HG03097 (cell line): Measurements from ENCODE around the gene NHEJ1.

ENCODE experiments used
- ATAC-seq: cut with Tn5 transposase; IDR thresholded peaks from one replicate; pipeline ENCODE4 v1.9.1; 2021; ENCODE audit not compliant: unreplicated experiment, low FRiP score

NHEJ1 gene

DNA sequence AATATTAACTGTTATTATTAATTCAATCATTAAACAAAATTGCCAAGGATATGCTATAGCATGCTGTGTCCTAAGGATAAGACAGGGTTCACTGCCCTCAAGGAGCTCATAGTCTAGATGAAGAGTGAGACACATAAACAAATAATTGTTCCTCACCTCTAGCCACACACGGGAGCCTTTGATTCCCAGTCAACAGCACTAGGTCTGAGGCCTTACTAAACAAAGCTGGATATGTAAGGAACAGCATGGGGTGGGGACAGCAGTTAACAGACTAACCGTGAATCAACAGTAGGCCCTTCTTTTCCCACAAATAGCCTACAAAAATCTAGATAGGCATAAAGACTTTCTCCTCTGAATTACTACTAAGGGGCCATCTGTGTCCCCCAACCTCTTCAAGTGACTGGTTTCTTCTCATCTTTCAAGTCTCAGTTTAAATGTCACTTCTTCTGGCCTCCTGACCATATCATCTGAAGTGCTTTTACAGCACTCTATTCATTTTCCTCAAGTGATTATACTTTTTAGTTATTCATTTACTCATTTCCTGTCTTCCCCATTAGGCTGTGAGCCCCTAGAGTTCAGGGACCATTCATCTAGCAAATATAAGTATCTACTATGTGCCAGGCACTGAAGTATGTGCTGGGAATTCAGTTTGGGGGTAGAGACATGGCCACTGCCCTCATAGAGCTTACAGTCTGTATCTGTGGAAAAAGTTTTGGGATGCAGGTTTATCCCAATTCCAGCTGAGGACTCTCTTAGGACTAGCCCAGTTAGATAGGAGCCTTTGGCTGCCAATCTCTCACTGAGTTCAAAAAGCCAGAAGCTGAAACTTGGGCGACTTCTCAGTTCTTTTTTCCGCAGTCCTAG, 69.9 kb downstream of the NHEJ1 start:
- no peak for ATAC-seq

DNA sequence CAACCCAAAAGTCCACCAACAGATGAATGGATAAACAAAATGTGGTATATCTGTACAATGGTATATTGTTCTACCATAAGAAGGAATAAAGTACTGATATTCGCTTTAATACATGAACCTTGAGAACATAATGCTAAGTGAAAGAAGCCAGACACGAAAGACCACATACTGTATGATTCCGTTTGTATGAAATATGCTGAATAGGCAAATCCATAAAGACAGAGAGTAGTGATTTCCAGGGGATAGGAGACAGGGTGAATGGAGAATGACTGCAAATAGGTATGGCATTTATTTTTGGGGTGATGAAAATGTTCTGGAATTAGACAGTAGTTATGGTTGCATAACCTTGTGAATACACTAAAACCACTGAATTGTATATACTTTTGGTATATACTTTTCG, 71.3 kb downstream of the NHEJ1 start:
- no peak for ATAC-seq

DNA sequence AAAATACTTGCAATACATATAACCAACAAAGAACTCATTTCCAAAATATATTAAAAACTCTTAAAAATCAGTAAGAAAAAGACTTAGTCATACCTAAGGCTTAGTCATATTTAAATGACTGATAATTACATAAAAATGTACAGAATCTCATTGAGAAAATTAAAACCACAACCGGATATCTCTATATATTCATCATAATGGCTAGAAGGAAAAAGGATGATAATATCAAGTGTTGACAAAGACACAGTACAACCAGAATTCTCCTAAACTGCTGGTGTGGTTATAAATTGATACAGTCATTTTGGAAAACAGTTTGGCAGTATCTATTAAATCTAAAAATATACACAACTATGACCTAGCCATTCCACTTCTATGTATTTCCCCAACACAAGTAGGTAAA, 72.8 kb downstream of the NHEJ1 start:
- no peak for ATAC-seq

DNA sequence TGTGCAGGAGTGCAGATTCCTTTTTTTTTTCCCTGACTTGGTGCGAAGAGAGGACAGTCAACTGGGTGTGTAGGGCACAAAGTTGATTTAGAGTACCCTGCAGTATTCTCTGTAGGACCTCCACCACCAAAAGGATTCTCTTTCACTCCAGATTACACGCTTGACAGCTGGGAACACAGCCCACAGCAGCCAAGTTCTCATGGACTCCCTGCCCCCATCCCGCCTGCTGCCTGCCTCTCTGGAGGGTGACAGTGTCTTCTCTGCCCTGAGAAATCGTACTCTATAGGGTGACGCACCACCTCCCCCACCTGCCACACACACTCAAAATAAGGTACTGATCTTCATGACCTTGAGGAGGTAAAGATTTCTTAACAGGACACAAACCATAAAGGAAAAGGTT, 73.3 kb downstream of the NHEJ1 start:
- no peak for ATAC-seq

DNA sequence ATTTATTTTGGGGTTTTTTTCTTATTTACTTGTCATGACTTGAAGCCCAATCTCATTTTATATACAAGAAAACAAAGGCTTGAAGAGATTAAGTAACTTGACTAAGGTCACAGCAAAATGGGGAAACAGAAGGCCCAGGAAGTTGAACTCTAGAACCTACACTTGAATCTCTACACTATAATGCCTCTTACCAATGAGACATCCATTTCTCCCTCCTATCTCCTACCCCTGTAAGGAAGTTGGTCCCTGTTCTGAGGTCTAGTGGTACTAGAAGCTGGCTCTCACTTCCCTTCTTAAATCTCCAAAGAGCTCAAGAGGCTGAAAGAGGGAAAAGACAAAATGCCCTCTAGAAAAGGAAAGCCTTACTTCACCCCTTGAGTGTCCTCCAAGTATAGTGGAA, 74.4 kb downstream of the NHEJ1 start:
- ATAC-seq = no peak

DNA sequence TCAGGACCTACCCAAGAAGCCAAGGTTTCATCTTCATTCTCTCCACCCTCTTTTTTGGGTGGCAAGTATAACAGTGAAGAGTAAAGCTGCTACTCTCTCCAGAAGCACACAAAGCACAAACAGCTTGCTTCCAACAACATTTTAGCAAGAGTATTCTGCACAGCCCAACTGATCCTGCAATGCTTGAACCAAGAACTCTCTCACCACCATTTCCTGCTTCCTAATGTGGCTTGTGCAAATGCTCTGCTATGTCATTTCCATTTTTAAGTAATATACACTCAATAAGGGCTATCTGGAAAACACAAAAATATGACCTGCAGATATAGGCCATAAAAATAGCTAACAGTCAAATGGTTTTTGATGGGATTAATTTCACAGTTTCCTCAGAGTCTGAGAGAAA, 75.8 kb downstream of the NHEJ1 start:
- no peak for ATAC-seq

DNA sequence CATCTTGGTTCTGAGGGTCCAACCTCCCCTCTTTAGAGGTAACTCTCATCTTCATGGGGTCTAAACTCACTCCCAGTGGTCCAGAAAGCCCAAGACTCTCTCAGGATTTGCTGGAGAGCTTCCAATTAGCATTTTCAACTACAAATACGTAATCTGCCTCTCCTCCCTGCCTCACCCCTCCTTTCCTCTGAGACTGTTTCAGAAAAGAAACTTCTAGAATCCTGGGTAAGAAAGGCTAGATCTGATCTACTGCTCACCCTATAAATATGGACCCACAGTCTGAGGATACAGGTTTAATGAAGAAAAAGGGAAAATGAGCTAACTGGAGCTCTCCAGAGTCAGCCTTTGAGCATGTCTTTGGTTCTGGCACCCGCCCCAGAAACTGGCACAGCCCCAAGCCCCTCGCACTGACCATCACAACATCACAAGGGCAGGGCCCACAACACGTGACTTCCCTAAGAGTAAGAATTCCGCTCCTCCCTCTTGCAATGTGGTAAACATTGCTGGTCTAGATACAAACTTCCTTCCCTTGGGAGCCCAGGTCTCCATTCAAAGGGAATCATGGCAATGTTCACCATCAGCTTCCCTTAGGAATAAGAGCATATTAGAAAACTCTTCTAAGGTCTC, 78.2 kb downstream of the NHEJ1 start:
- ATAC-seq = no peak

DNA sequence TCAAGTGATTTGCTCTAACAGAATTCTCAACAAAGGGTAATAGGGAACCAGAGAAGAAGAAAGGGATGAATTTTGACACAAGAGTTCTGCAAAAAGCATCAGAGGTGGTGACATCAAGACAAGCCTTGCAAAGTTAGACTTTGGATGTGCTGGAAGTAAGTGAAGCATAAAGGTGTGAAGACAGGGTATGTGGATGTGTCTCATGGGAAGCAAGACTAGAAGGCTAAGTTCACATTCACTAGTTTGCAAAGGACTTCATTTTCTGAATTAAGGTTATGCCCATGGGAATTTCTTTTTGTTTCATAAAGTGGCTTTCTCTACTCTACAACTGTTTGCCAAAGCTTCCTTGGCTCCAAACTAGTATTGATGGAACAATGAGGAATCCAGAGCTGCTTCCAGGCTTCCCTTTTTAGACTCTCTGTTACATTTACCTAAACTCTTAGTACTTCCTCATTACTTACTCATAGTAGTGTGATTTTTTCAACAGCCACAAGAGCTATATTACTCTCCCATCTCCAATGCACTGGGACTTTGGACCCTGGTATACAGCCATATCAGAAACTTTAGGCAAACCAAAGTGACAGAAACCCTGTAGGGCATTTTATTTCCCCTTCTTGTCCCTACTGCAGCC, 78.8 kb downstream of the NHEJ1 start:
- no peak for ATAC-seq

DNA sequence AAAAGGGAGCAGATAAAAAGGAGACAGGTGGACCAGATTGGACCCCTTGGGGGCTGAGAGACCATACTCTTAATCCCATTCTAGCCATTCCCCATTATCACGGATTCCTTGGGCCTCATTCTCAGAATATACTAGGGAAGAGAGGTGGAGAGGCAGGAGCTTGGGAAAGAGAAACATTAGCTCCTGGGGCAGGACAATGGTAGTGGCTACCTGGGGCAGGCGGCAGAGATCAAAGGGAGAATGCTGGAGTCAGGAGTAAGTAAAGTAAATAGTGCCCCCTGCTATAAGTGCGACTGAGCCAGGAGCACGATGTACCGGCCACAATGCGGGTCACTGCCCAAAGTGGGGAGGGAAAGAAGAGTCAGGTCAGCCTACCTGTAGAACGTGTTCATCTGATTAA, 79.5 kb downstream of the NHEJ1 start:
- ATAC-seq = no peak

DNA sequence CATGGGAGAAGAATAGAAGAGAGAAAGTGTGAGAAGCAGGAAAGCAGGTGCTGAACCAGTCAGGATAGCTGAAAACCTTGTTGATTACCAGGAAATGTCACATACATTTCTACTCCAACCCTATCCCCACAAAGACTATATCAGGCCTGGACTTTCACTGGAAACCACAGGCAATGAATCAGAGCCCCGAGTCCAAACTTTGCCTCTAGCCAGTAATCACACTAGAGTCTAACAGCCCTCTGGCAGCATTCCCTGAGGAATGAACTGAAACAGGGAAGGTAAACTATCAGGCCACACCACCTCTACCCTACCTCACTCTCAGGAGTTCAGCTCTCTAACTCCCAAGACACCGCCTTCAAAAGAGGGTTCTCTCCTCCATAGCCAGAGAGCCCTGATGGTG, 81.2 kb downstream of the NHEJ1 start:
- no peak for ATAC-seq

DNA sequence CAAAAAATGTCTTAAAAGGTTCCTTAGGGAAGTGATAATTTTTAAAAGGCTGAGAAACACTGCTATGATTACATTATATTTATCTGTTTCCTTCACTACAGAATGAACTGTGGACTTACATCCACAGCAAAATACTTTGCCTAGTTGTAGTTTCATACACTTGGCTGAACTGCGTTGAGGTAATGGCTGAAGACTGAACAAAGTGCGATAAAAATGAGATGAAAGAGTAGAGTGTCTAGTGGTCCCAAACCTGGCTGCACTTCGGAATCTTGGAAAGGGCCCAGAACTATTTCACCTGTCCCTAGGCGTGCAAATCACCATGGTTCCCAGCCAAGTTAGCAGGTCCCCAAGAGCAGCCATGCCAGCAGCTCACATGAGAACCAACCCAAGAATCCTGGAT, 81.7 kb downstream of the NHEJ1 start:
- no peak for ATAC-seq

DNA sequence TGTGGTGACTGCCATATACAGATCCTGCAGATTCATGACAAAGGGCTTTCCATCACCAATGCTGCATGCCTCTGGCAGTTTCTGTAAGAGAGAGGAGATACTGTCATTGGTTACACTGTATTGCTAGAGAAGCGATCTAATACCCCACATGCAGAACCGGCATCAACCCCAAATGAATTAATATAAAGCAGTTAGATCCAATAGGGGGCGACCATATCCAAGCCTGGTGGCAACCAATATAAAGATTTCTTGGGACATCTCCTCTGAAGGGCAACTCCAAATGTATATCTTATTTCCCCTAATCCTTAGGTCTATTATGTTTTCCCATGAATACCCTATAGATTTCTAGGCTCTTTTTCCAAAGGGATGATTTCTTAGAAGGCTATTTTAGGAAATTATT, 82.5 kb downstream of the NHEJ1 start:
- ATAC-seq = no peak

DNA sequence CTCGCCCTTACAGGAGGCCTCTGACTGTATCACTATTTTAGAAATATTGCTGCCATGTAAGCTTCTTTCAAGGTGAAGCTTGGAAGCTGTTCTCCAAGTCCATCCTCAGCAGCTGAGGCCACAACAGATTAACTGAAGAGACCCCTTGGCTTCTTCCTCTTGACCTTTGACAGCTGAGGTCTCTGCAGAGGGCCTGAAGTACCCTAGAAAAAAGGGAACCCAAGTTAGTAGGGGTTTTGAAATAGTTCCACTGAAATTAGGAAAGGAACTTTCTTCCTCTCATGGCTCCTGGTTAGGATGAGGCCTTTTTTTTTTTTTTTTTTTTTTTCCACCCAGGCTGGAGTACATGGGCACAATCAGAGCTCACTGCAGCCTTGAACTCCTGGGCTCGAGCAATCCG, 84.4 kb downstream of the NHEJ1 start:
- no peak for ATAC-seq

DNA sequence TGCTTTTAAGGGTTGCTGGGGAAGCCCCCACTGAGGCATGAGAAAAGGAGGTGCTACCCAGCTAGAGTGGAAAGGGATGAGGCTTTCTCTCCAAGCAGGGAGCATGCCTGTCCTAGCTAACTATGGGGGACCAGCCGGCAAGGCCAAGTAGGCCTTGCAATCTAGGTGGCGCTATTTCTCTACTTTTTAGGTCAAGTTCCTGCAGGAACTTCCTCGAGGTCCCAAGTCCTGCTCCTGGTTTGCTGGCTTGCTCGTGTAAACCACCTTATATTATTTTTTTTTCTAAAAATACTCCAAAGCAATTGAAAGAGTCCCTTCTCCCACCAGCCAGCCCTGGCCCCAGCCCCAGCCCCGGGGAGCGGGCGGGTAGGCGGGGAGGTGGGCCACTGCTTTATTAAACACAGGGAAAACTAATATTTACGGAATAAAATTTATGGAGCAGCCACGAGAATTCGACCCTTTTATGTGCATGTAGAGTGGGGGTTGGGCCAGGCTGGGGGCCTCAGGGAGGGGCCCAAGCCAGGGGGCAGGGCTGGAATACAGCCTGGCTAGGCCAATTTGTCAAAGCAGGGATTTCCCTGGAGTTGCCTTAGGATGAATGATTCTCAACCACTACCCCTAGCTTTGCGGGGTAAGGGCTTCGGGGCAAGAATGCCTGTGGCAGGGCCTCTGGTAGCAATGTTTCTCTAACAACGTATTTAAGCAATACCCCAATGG, 87.0 kb downstream of the NHEJ1 start:
- no peak for ATAC-seq

DNA sequence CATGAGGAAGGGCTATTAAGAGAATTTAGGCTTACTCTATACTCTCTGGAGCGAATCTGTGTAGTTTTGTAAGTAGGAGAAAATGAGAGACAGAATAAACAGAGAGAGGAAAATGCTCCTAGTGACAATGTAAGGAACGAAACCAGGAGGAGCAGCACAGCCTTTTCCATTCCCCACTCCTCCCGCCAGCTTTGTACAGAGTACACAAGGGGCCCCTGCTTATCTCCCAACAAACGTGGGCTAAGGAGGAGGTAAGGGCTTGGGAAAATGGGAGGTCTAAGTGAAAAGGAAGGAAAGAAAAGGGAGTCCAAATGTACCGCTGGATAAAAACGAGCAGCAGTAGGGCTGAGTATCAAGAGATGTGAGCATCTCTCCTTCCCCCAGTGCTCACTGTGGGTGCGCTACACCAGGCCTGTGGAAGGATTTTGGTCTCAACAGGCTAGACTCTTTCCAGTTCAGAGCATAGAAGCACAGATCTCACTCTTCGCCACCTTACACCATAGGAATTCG, 87.8 kb downstream of the NHEJ1 start:
- no peak for ATAC-seq

DNA sequence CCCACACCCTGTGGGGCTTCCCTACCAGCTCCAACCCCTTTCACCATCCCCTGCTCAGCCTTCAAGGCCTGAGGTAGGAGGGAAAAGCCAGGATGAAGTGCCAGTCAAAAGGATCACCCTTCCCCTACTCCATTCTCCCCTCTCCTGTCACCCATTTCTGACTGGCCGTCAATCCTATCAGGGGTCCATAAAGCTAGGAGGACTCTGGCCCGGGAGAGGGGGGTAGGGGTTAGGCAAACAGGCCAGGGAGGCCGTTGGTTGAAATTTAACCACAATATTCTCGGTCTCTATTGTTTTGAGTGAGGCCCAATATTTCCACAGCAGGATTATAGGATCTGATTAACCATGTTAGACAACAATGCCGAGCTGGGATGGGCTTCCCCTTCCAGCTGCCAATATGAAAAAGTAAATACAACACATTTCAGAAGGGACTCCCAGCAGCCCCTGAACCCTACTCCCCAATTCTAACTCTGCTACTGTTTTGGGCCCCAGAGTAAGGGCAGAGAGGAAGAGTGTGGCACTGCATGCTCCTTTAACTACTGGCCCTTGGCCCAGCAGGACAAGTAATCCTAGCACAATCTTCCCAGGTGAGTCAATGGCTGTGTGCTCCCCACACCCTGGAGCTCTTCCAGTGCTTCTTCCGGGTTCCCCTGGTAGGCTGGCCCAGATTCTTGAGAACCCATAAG, 89.3 kb downstream of the NHEJ1 start:
- ATAC-seq = no peak

DNA sequence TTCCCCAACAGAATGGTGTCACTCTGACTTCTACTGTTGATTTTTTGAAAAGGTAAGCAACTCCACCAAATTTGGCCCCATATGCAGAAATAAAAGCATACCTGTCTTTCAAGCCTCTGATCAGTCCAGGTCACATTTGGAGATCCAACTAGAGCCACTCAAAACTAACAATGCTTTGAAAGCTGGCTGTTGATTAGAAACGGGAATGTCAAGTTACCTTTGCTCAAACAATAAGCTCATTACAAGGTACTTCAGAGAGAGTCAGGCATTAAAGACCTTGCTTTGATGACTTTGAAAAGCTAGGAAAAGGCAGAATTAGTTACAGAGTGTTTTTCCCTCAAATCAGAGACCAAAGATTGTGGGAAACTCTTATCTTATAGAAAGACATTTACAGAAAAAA, 95.1 kb downstream of the NHEJ1 start:
- no peak for ATAC-seq

DNA sequence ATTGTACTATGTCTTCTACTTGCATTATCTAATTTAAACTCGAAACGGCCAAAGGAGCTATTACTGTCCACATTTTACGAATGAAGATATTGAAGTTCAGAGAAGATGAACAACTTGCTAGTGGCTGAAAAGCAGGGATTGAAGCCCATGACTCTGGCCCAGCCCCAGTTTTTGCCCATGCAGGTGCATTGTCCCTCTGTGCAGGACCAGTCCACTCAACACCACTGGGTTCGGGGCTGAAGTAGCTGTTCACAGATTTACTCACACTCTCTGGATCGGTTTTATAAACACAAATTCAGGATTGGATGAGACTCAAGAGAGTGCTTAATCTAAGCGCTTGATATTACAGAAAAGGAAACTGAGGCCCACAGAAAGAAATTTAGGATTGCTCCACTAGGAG, 98.5 kb downstream of the NHEJ1 start:
- no peak for ATAC-seq

DNA sequence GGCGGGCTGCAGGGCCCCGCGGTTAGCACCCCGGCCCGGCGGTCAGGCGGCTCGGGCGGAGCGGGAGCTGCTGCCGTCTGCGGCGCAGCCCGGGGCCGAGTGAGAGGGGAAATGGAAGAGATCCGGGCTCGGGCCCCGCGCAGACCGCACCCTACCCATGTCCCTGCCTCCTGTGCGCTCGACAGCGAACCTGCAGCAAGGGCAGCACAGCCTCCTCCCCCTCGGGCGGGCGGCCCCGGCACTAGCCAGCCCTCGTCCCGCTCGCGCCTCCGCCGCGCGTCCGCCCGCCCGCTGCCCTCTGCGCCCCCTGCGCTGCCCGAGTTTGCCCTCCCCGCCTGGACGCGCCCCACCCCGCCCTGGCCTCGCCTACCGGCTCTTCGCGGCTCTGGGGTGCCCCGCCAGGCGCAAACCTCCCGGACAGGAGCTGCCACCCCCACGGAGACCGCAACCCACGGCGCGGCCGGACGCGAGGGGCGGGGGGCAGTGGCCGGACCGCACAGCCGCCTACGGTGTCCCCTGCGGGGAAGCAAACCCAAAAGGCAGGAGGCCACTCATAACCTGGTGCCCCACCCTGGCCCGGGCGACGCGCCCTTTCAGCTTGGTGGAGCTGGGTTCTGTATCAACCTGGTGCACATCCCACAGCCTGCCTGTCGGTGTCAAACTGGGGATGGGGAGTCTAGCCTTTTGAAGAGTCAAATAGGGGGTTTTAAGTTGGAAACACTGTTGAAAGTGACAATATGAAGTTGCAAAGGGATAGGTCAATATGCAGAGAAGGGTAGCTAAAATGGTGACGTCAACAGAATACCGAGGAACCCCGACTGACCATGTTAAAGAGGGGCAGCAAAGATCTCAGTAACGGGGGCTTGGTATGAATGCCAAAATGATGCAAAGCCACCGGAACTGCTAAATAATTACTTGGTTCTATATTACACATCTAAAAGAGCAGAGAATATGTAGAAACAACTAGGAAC, 99.5 kb downstream of the NHEJ1 start, which contains the start of gene IHH:
TSS of gene IHH (minus strand) at position 101 of the 971 bp plus-strand sequence. CDS start 454 bp downstream, outside the sequence.
- ATAC-seq = no peak
